Stomach (tissue), 9 donors: ENCODE data around the gene PTGIR. TPM values are rescaled to one million over a fixed set of nuclear protein-coding genes. Genes with fewer than 3 reads are reported as not detected.

Experiments used
- DNase-seq, 2 donors: peaks; one replicate each; pipeline versions ENCODE4 v3.0.0 to v3.0.0-alpha.2; 2013 to 2019
- H3K27ac ChIP-seq, 5 donors: fragments of 200-600 bp in 4 of 5; sonication (generic) in 4 of 5; one replicate each; pipeline ENCODE4 v1.5.1; 2013 to 2019; ENCODE audit warnings: mild to moderate bottlenecking in 1 of 5, moderate library complexity in 1 of 5
- H3K27me3 ChIP-seq, 3 donors: fragments of 200-600 bp; sonication (generic); one replicate each; pipeline ENCODE4 v1.5.1; 2017 to 2019; ENCODE audit warnings: mixed run types in 1 of 3
- H3K36me3 ChIP-seq, 4 donors: fragments of 200-600 bp; sonication (generic); 1 replicate in 3 of 4; 2 replicates in 1 of 4; pipeline ENCODE4 v1.5.1; 2016 to 2019
- H3K4me1 ChIP-seq, 4 donors: fragments of 200-600 bp; sonication (generic); one replicate each; pipeline ENCODE4 v1.5.1; 2016 to 2019
- H3K4me3 ChIP-seq, 4 donors: fragments of 200-600 bp; sonication (generic) in 3 of 4; one replicate each; pipeline ENCODE4 v1.5.1; 2016 to 2019; ENCODE audit warnings: mild to moderate bottlenecking in 1 of 4
- H3K9me3 ChIP-seq, 4 donors: fragments of 200-600 bp; sonication (generic); one replicate each; pipeline ENCODE4 v1.5.1; 2016 to 2019
- CTCF ChIP-seq, 7 experiments: fragments of 450-650 bp in 4 of 7; fragments of 200-600 bp in 3 of 7; sonication (generic) in 3 of 7; IDR thresholded peaks; one replicate each; pipeline ENCODE4 v1.5.1; 2016 to 2019; ENCODE audit warnings: antibody characterized with exemption in 7 of 7, control low read depth in 2 of 7, mild to moderate bottlenecking in 1 of 7
- EP300 ChIP-seq: sonication (generic); formaldehyde crosslinking; IDR thresholded peaks from one replicate; pipeline ENCODE4 v1.6.1; 2017; ENCODE audit warnings: antibody characterized with exemption
- POLR2A ChIP-seq, 4 donors: fragments of 450-650 bp; IDR thresholded peaks; one replicate each; pipeline ENCODE4 v1.6.1; 2016; ENCODE audit warnings: antibody characterized with exemption in 4 of 4, control low read depth in 2 of 4, mild to moderate bottlenecking in 1 of 4, moderate library complexity in 1 of 4
- POLR2AphosphoS5 ChIP-seq, 3 donors: sonication (generic); formaldehyde crosslinking; IDR thresholded peaks; one replicate each; pipeline ENCODE4 v1.6.1; 2016; ENCODE audit warnings: antibody characterized with exemption in 3 of 3
- WGBS, 5 donors: extraction: QIAGEN DNeasy Blood & Tissue Kit in 3 of 5; methylation state at CpG; one replicate each; pipeline versions ENCODE4 v1.1.5 to v1.1.7; 2013 to 2018; 5-methylcytosine and 5-hydroxymethylcytosine counted together
- intact Hi-C: fragments of 100-400 bp; cut with DNase I; formaldehyde crosslinking; loops from one replicate; pipeline ENCODE4 v1.15.1; 2023; ENCODE audit warnings: low total_unique reads
- polyA plus RNA-seq, 3 donors: library from polyadenylated mRNA; stranded (reverse); fragments of 200-250 nt; gene quantifications; one replicate each; pipeline ENCODE4 v1.2.3, GENCODE V29; 2013
- total RNA-seq, 5 donors: library from RNA; depleted of rRNA; stranded (reverse); fragments of >200 nt; gene quantifications; one replicate each; pipeline versions ENCODE4 v1.1.0 to v1.2.3, GENCODE V29; 2014 to 2016
- donor health status: healthy with polysubstance abuse.
- donor health status: Bipolar disorder and iron deficiency.
- donor health status: healthy.

PTGIR gene
- total and polyA plus RNA-seq, 8 donors, result 1.6 to 6.7 (median 1.8) TPM; not detected in 2

GRCh38 chr19:46661735-46662592, 37.1 kb upstream of the PTGIR start:
- TF ChIP-seq EP300 (no peak), POLR2AphosphoS5 (IDR thresholded peaks at IDR 0.05) (peak in 1 of 3 donors; percentile 49), CTCF (IDR thresholded peaks at IDR 0.05) (peak in 5 of 7 experiments; percentile 73 to 94 (median 83)), POLR2A (IDR thresholded peaks at IDR 0.05) (peak in 1 of 4 donors; percentile 16)
- 6 to 9% (median 6%) methylated on average over 19 of the region's 19 CpGs for WGBS, 5 donors
- peaks cover 0 to 32% (median 23%) of the 10 kb centered on the region in 3 donors for H3K27me3 ChIP-seq

GRCh38 chr19:46661020-46661731, 36.3 kb upstream of the PTGIR start, which contains the start of gene DACT3:
DACT3 (minus strand) TSS chr19:46661182; CDS start chr19:46661064, 118 bp downstream.
- Histone ChIP-seq H3K9me3 (no peaks in the 10 kb centered on the region), H3K4me1 (peaks cover 27 to 40% (median 34%) of the 10 kb centered on the region in 4 donors), H3K36me3 (no peaks in the 10 kb centered on the region), H3K4me3 (peak within 1 kb of the TSS; percentile 57 to 70 (median 64)), H3K27me3 (peaks cover 0 to 32% (median 23%) of the 10 kb centered on the region in 3 donors), H3K27ac (peak within 1 kb of the TSS; percentile 58 to 90 (median 80))
- 0 to 1% (median 0%) methylated on average over 11 to 61 of the region's 61 CpGs for WGBS, 5 donors
- DNase-seq, result peak; percentile 100
- TF ChIP-seq POLR2AphosphoS5 (IDR thresholded peaks at IDR 0.05) (peak in 2 of 3 donors; percentile 71 to 89), EP300 (no peak), CTCF (IDR thresholded peaks at IDR 0.05) (peak in 1 of 7 experiments; percentile 35), POLR2A (IDR thresholded peaks at IDR 0.05) (no peak)
- intact Hi-C loops, result loop anchor here (5.0 kb wide), 1 partner anchor 49 kb away; no protein-coding TSS in a partner anchor

More at GRCh38 chr19:46661735-46662592, 37.1 kb upstream of the PTGIR start:
- H3K9me3 ChIP-seq, result no peaks in the 10 kb centered on the region
- H3K4me1 ChIP-seq, result peaks cover 27 to 40% (median 34%) of the 10 kb centered on the region in 4 donors
- H3K36me3 ChIP-seq, result no peaks in the 10 kb centered on the region
- intact Hi-C loops, result loop anchor here (5.0 kb wide), 1 partner anchor 50 kb away; no protein-coding TSS in a partner anchor
- DNase-seq, result peak; percentile 86 to 96
- peak overlapping the region; percentile 30 to 67 (median 40) for H3K4me3 ChIP-seq
- peak overlapping the region; percentile 58 to 90 (median 80) for H3K27ac ChIP-seq

- H3K9me3 ChIP-seq, result no peaks in the 10 kb centered on the region
- H3K27me3 ChIP-seq, result peaks cover 0 to 32% (median 23%) of the 10 kb centered on the region in 3 donors
- peaks cover 27 to 40% (median 34%) of the 10 kb centered on the region in 4 donors for H3K4me1 ChIP-seq
- 0 to 1% (median 0%) methylated on average over 4 to 40 of the region's 40 CpGs for WGBS, 5 donors
- no peaks in the 10 kb centered on the region for H3K36me3 ChIP-seq
- peak overlapping the region; percentile 57 to 70 (median 64) for H3K4me3 ChIP-seq
- intact Hi-C loops, result loop anchor here (5.0 kb wide), 1 partner anchor 48 kb away; no protein-coding TSS in a partner anchor
- TF ChIP-seq EP300 (no peak), POLR2AphosphoS5 (IDR thresholded peaks at IDR 0.05) (no peak), POLR2A (IDR thresholded peaks at IDR 0.05) (no peak), CTCF (IDR thresholded peaks at IDR 0.05) (no peak)
- peak overlapping the region; percentile 53 to 90 (median 77) for H3K27ac ChIP-seq
- peak in 1 of 2 donors; percentile 73 for DNase-seq
Observed at GRCh38 chr19:46660551-46661019, 35.7 kb upstream of the PTGIR start.
